SU-DHL-6 (cell line): Measurements from ENCODE around the gene KCNK1.

Experiments used
- CTCF ChIP-seq: fragments of 200-600 bp; sonication (generic); IDR thresholded peaks from one replicate; pipeline ENCODE4 v1.5.1; 2017; ENCODE audit warnings: antibody characterized with exemption, mild to moderate bottlenecking, low read length, moderate library complexity; ENCODE audit not compliant: insufficient read depth, poor library complexity, severe bottlenecking
- EZH2phosphoT487 ChIP-seq: fragments of 200-600 bp; sonication (generic), shearing (Covaris generic); conservative IDR thresholded peaks from 2 replicates; pipeline ENCODE4 v1.6.1; 2018; ENCODE audit warnings: mild to moderate bottlenecking, antibody characterized with exemption, low read length, moderate library complexity, mixed read lengths

GRCh38 chr1:233639611-233640010 is 25.7 kb downstream of the KCNK1 start:
- TF ChIP-seq CTCF (no peak), EZH2phosphoT487 (no peak)
